Fibroblast of mammary gland (primary cell): ENCODE measurements around the gene TOR4A.
"Not testable (repeated sequence)": the region's sequence is repeated elsewhere in the genome, so short reads cannot be mapped to it uniquely, and the experiment has no call there.

Source experiments
- DNase-seq: peaks from one replicate; pipeline ENCODE4 v3.0.0-alpha.2; 2010; ENCODE audit warnings: low read depth
- H3K4me3 ChIP-seq: 2 replicates; pipeline ENCODE4 v1.5.1; 2011; ENCODE audit warnings: low read depth, mild to moderate bottlenecking, low read length, moderate library complexity; ENCODE audit not compliant: control insufficient read depth
- TF ChIP-seq, protein P1 (sequence below): conservative IDR thresholded peaks from 2 replicates; pipeline ENCODE4 v1.5.1; 2011; ENCODE audit warnings: low read depth, low read length, inconsistent platforms; ENCODE audit not compliant: control insufficient read depth, insufficient read depth

The TOR4A gene

DNA sequence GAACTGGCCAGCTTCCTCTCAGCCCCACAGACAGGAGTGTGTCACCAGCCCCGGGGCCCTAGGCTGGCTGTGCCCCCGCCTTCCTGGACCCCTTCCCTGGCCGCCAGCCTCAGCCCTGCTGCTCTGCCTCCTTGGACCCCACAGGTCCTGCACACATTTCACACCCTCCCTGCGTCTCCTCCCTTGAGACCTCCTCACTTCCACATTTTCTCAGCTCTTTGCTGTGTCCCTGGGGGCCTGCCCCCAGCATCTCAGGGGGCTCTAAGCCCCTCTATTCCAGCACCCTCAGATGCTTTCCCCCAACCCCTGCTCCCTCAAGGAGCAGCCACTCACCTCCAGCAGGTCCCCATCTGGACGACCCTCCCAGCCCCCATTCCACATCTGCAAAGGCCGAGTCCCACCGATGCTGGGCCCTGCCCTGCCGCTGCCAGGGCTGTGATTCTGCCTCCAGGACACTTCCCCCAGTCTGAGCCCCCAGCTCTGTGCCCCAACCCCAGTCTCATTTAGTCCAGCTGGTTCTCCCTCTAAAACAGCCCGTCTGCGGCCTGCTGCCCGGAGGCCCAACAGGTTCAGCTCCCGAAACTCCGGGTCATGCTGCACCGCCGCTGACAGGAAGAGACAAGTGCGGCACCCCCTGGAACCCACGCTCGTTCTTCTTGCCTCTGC is 42.6 kb upstream of the TOR4A start:
- TF ChIP-seq, protein P1, sequence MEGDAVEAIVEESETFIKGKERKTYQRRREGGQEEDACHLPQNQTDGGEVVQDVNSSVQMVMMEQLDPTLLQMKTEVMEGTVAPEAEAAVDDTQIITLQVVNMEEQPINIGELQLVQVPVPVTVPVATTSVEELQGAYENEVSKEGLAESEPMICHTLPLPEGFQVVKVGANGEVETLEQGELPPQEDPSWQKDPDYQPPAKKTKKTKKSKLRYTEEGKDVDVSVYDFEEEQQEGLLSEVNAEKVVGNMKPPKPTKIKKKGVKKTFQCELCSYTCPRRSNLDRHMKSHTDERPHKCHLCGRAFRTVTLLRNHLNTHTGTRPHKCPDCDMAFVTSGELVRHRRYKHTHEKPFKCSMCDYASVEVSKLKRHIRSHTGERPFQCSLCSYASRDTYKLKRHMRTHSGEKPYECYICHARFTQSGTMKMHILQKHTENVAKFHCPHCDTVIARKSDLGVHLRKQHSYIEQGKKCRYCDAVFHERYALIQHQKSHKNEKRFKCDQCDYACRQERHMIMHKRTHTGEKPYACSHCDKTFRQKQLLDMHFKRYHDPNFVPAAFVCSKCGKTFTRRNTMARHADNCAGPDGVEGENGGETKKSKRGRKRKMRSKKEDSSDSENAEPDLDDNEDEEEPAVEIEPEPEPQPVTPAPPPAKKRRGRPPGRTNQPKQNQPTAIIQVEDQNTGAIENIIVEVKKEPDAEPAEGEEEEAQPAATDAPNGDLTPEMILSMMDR: no peak
- DNase-seq: no peak
- H3K4me3 ChIP-seq: no peak overlapping the region

DNA sequence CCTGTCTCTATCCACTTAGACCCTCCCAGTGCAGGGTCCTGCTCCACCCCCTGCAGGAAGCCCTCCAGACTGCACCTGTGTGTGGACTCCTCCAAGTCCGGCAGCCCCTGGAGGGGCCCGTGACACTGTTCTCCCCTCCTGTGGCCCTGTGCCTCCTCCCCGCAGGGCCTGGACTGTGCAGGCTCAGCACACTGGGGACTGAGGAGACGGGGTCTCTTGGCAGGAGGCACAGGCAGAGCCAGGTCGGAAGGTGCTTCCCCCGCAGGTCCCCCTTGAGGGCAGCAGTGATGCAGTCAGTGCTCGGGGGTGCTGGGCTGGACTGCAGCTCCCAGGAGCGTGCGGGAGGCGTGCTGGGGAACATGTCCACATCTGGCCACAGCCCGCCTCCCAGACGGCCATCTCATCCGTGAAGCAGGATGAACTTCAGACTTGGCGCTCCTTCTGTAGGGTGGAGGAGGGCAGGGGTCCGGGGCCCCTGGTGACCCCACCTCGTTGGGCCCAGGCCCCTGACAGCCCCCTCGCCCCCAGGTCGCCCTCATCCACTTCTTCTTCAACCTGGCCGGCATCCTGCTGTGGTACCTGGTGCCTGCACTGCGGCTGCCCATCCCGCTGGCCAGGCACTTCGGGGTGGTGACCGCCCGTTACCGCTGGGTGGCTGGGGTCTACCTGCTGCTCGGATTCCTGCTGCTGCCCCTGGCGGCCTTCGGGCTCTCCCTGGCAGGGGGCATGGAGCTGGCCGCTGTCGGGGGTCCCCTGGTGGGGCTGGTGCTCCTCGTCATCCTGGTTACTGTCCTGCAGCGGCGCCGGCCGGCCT is 41.9 kb upstream of the TOR4A start:
- no peak for DNase-seq
- TF ChIP-seq, protein P1: no peak
- H3K4me3 ChIP-seq: no peak overlapping the region

DNA sequence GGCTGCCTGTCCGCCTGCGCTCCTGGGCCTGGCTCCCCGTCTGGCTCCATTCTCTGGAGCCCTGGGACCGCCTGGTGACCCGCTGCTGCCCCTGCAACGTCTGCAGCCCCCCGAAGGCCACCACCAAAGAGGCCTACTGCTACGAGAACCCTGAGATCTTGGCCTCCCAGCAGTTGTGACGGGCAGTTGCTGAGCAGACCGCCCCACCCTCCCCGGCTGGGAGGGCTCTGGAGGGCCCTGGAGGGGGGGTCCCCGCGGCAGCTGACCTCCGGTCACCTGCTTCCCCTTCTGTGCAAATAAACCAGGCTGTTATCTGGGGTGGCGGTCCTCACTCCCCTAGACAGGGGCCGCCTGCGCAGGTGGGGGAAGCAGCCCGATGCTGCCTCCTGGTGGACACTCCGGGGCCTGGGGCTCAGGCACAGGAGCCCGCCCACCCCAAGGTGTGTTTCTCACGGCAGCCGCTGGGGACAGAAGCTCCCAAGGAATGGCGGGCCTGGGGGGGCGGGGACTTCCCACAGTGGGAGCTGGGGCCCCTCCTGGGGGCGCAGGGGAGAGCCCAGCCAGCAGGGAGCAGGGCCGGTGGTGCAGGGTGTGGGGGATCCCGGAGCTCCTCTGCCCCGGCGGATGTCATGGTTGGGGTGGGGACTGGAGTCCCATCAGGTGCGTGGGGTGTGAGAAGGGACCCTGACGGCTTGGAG is 41.1 kb upstream of the TOR4A start:
- H3K4me3 ChIP-seq: no peak overlapping the region

DNA sequence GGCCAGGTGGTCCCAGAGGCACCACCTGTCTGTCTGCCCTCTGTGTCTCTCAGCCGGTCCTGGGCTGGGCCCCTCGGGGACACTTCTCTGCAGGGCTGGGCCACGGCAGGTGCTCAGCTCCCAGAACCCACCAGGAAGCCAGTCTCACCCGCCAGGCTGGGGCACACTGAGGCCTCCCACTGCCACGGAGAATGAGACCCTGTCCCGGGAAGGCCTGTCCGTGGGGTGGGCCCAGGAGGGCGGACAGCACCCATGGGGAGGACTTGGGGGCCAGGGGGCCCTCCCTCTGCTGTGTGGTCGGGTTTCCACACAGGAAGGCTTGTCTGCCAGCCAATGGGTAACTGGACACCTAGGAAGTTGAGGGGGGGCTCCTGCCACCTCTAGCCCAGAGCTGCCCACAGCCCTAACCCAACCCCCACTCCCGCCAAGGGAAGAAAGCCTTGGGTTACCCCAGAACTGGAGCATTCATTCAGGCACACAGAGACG is 40.5 kb upstream of the TOR4A start:
- H3K4me3 ChIP-seq: no peak overlapping the region
- TF ChIP-seq, protein P1: no peak
- no peak for DNase-seq

More for the DNA sequence above, 41.1 kb upstream of the TOR4A start:
- peak; percentile 66 for DNase-seq
- TF ChIP-seq, protein P1: peak; percentile 78

DNA sequence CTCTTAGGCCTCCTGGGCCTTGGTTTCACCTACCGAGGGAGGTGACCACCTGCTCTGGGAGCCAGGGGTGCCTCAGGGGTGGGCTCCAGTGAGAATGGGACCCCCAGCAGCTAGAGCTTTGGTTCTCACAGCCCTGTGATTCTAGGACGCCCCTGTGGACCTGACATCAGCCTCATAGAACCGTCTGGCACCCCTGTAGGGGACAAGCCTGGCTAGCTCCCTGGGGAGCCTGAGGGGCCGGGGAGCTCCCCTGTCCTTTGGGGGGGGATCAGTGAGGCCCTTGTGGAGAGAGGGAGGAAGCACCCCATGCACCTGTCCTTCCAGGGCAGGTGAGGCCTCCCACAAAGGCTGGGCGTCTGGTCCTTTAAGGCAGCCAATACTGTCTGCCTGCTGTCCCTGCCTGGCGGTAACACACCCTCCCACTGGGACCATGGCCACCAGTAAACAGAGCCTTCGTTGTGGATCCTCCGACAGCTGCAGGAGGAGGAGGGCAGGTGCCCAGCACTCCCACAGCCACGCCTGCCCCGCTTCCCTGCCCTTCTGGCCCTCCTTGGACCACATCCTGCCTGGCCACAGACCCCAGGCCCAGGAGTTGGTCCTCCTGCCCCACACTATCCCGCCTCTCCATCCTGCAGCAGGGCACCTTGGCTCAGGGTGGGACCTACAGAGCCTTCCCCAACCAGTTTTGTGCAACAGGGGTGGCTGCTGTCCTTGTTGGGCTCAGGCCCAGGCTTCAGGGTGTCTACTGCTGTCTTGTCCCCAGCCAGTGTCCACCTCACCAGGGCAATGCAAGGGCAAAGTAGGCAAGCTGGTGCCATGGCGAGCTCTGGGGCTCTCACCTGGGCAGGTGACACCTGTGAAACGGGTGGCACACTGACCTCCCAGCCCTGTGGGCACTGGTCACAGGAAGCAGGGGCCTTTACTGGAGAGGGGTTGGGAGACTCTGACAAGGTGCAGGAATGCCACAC is 39.5 kb upstream of the TOR4A start:
- no peak for DNase-seq
- H3K4me3 ChIP-seq: no peak overlapping the region
- TF ChIP-seq, protein P1: no peak

DNA sequence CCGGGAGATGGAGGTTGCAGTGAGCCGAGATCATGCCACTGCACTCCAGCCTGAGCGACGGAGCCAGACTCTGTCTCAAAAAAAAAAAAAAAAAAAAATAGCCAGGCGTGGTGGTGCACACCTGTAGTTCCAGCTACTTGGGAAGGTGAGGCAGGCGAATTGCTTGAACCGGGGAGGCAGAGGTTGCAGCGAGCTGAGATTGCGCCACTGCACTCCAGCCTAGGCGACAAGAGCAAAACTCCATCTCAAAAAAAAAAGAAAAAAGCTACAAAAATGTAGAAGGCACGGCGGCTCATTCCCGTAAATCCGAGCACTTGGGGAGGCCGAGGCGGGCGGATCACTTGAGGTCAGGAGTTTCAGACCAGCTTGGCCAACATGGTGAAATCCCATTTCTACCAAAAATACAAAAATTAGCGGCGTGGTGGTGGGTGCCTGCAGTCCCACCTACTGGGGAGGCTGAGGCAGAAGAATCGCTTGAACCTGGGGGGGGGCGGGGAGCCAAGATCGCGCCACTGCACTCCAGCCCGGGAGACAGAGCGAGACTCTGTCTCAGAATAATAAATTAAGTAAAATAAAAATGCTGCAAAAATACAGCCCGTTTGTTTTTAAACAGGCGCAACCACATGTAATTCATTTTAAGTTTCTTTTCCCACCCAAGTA is 37.9 kb upstream of the TOR4A start:
- peak overlapping the region; percentile 62 for H3K4me3 ChIP-seq
- not testable (repeated sequence) for DNase-seq
